ENCODE measurements around the gene PEX6.
"Not testable (repeated sequence)": the region's sequence is repeated elsewhere in the genome, so short reads cannot be mapped to it uniquely, and the experiment has no call there.

The PEX6 gene

GRCh38 chr6:42958125-42958524, 20.9 kb downstream of the PEX6 start:
- Histone ChIP-seq H3K36me3 (ENCODE audit: control insufficient read depth, insufficient read depth, low read length) (no peaks in the 10 kb centered on the region), H3K4me1 (ENCODE audit: control insufficient read depth, insufficient read depth, low read length, poor library complexity, severe bottlenecking) (peaks cover 11% of the 10 kb centered on the region), H3K27ac (ENCODE audit: insufficient read depth, low read length, poor library complexity, severe bottlenecking) (no peak overlapping the region), H3K9me3 (ENCODE audit: control insufficient read depth, low read length) (no peaks in the 10 kb centered on the region), H3K27me3 (replicated peaks; ENCODE audit: control insufficient read depth, insufficient read depth, low read length, poor library complexity, severe bottlenecking) (no peaks in the 10 kb centered on the region), H3K4me3 (ENCODE audit: insufficient read depth, low read depth, low read length, poor library complexity, severe bottlenecking) (no peak overlapping the region)
- DNase-seq = no peak

DNA sequence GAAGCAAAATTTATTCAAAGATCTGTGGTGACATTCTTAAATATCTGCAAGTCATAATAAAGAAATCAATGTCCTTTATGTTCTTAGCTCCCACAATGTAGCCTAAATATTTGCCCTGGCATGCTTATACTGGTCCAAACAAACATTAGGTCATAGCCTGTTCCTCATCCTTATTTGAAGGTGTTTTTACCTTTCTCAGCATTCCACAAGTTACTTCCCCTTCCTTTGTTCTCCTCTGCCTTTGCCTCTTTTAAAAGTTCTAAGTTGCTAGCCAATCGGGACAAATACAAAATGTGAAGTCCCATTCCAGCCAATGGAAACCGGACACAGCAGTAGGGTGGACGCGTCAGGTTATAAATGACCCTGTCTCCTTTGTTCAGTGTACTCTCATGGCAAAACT, 24.6 kb downstream of the PEX6 start:
- not testable (repeated sequence) for H3K9me3 ChIP-seq (ENCODE audit: control insufficient read depth, low read length); DNase-seq; H3K36me3 ChIP-seq (ENCODE audit: control insufficient read depth, insufficient read depth, low read length); H3K27ac ChIP-seq (ENCODE audit: insufficient read depth, low read length, poor library complexity, severe bottlenecking); H3K27me3 ChIP-seq (replicated peaks; ENCODE audit: control insufficient read depth, insufficient read depth, low read length, poor library complexity, severe bottlenecking); H3K4me1 ChIP-seq (ENCODE audit: control insufficient read depth, insufficient read depth, low read length, poor library complexity, severe bottlenecking); H3K4me3 ChIP-seq (ENCODE audit: insufficient read depth, low read depth, low read length, poor library complexity, severe bottlenecking)

DNA sequence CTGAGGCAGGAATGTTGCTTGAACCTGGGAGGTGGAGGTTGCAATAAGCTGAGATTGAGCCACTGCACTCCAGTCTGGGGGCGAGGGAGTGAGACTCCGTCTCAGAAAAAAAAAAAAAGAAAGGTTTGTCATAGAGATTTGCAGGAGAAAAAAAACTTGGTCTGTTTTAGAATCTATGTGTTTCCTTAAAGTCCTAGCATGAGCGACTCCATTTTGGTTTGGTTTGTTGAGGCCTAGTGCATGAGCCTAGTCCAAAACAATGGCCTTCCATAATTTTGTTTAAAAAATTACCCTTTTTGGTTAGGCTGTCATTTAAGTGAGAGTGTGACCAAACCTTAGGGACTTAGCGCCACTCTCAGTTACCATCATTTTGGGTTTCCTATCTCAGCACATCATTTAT, 26.6 kb downstream of the PEX6 start:
- Histone ChIP-seq H3K27ac (ENCODE audit: insufficient read depth, low read length, poor library complexity, severe bottlenecking) (no peak overlapping the region), H3K9me3 (ENCODE audit: control insufficient read depth, low read length) (no peaks in the 10 kb centered on the region), H3K4me3 (ENCODE audit: insufficient read depth, low read depth, low read length, poor library complexity, severe bottlenecking) (no peak overlapping the region), H3K36me3 (ENCODE audit: control insufficient read depth, insufficient read depth, low read length) (no peaks in the 10 kb centered on the region), H3K4me1 (ENCODE audit: control insufficient read depth, insufficient read depth, low read length, poor library complexity, severe bottlenecking) (no peaks in the 10 kb centered on the region), H3K27me3 (replicated peaks; ENCODE audit: control insufficient read depth, insufficient read depth, low read length, poor library complexity, severe bottlenecking) (no peaks in the 10 kb centered on the region)
- no peak for DNase-seq

GRCh38 chr6:42947950-42948349, 31.0 kb downstream of the PEX6 start:
- Histone ChIP-seq H3K4me3 (ENCODE audit: insufficient read depth, low read depth, low read length, poor library complexity, severe bottlenecking) (no peak overlapping the region), H3K27ac (ENCODE audit: insufficient read depth, low read length, poor library complexity, severe bottlenecking) (no peak overlapping the region), H3K9me3 (ENCODE audit: control insufficient read depth, low read length) (no peaks in the 10 kb centered on the region), H3K36me3 (ENCODE audit: control insufficient read depth, insufficient read depth, low read length) (peaks cover 7% of the 10 kb centered on the region), H3K27me3 (replicated peaks; ENCODE audit: control insufficient read depth, insufficient read depth, low read length, poor library complexity, severe bottlenecking) (no peaks in the 10 kb centered on the region), H3K4me1 (ENCODE audit: control insufficient read depth, insufficient read depth, low read length, poor library complexity, severe bottlenecking) (no peaks in the 10 kb centered on the region)
- DNase-seq = no peak

GRCh38 chr6:42942444-42942843, 36.5 kb downstream of the PEX6 start:
- H3K36me3 ChIP-seq (ENCODE audit: control insufficient read depth, insufficient read depth, low read length) = peaks cover 37% of the 10 kb centered on the region
- H3K9me3 ChIP-seq (ENCODE audit: control insufficient read depth, low read length) = no peaks in the 10 kb centered on the region
- no peak for DNase-seq
- no peaks in the 10 kb centered on the region for H3K27me3 ChIP-seq (replicated peaks; ENCODE audit: control insufficient read depth, insufficient read depth, low read length, poor library complexity, severe bottlenecking)
- H3K4me1 ChIP-seq (ENCODE audit: control insufficient read depth, insufficient read depth, low read length, poor library complexity, severe bottlenecking) = no peaks in the 10 kb centered on the region
- no peak overlapping the region for H3K4me3 ChIP-seq (ENCODE audit: insufficient read depth, low read depth, low read length, poor library complexity, severe bottlenecking)
- H3K27ac ChIP-seq (ENCODE audit: insufficient read depth, low read length, poor library complexity, severe bottlenecking) = no peak overlapping the region

GRCh38 chr6:42941356-42941755, 37.6 kb downstream of the PEX6 start:
- not testable (repeated sequence) for H3K4me3 ChIP-seq (ENCODE audit: insufficient read depth, low read depth, low read length, poor library complexity, severe bottlenecking); H3K9me3 ChIP-seq (ENCODE audit: control insufficient read depth, low read length); H3K27ac ChIP-seq (ENCODE audit: insufficient read depth, low read length, poor library complexity, severe bottlenecking); H3K4me1 ChIP-seq (ENCODE audit: control insufficient read depth, insufficient read depth, low read length, poor library complexity, severe bottlenecking); DNase-seq; H3K27me3 ChIP-seq (replicated peaks; ENCODE audit: control insufficient read depth, insufficient read depth, low read length, poor library complexity, severe bottlenecking)
- H3K36me3 ChIP-seq (ENCODE audit: control insufficient read depth, insufficient read depth, low read length) = peaks cover 46% of the 10 kb centered on the region

DNA sequence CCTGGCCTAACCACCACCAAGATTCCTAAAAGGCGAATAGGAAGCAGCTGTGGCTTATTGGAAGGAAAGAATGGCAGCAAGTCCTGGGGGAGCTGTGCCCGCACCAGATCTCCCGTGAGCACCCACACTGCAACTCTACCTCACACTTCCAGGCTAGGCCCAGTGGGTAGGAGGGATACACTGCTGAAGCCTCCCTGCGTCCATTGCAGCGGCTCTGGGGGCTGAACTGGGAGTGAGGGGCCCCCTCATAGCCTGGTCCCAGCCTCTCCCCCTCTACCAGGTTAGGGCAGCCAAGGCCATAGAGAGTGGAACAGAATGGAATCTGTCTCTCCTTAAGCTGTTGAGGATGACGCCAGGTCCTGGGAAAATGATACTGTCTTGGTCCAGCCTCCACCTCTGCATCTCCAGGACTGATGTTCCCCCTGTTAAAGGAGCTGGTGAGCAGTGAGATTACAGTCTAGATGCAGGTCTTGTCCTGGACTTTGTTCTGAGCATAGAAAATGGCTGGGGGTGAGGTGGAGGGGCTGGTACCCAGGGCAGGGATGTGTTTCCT, 38.4 kb downstream of the PEX6 start:
- Histone ChIP-seq H3K27me3 (replicated peaks; ENCODE audit: control insufficient read depth, insufficient read depth, low read length, poor library complexity, severe bottlenecking) (no peaks in the 10 kb centered on the region), H3K36me3 (ENCODE audit: control insufficient read depth, insufficient read depth, low read length) (peaks cover 49% of the 10 kb centered on the region), H3K4me1 (ENCODE audit: control insufficient read depth, insufficient read depth, low read length, poor library complexity, severe bottlenecking) (no peaks in the 10 kb centered on the region), H3K27ac (ENCODE audit: insufficient read depth, low read length, poor library complexity, severe bottlenecking) (no peak overlapping the region), H3K4me3 (ENCODE audit: insufficient read depth, low read depth, low read length, poor library complexity, severe bottlenecking) (no peak overlapping the region), H3K9me3 (ENCODE audit: control insufficient read depth, low read length) (no peaks in the 10 kb centered on the region)
- DNase-seq = no peak

- no peaks in the 10 kb centered on the region for H3K9me3 ChIP-seq (ENCODE audit: control insufficient read depth, low read length)
- DNase-seq = no peak
- H3K27ac ChIP-seq (ENCODE audit: insufficient read depth, low read length, poor library complexity, severe bottlenecking) = no peak overlapping the region
These were observed 39.2 kb downstream of the PEX6 start for GRCh38 chr6:42939810-42940167.

GRCh38 chr6:42938987-42939809, 39.8 kb downstream of the PEX6 start:
- Histone ChIP-seq H3K27ac (ENCODE audit: insufficient read depth, low read length, poor library complexity, severe bottlenecking) (no peak overlapping the region), H3K4me1 (ENCODE audit: control insufficient read depth, insufficient read depth, low read length, poor library complexity, severe bottlenecking) (no peaks in the 10 kb centered on the region), H3K36me3 (ENCODE audit: control insufficient read depth, insufficient read depth, low read length) (peaks cover 62% of the 10 kb centered on the region), H3K9me3 (ENCODE audit: control insufficient read depth, low read length) (no peaks in the 10 kb centered on the region), H3K4me3 (ENCODE audit: insufficient read depth, low read depth, low read length, poor library complexity, severe bottlenecking) (no peak overlapping the region), H3K27me3 (replicated peaks; ENCODE audit: control insufficient read depth, insufficient read depth, low read length, poor library complexity, severe bottlenecking) (no peaks in the 10 kb centered on the region)
- DNase-seq = no peak

More at GRCh38 chr6:42939810-42940167, 39.2 kb downstream of the PEX6 start:
- H3K27me3 ChIP-seq (replicated peaks; ENCODE audit: control insufficient read depth, insufficient read depth, low read length, poor library complexity, severe bottlenecking) = no peaks in the 10 kb centered on the region
- H3K4me1 ChIP-seq (ENCODE audit: control insufficient read depth, insufficient read depth, low read length, poor library complexity, severe bottlenecking) = no peaks in the 10 kb centered on the region
- H3K4me3 ChIP-seq (ENCODE audit: insufficient read depth, low read depth, low read length, poor library complexity, severe bottlenecking) = no peak overlapping the region
- H3K36me3 ChIP-seq (ENCODE audit: control insufficient read depth, insufficient read depth, low read length) = peaks cover 56% of the 10 kb centered on the region

GRCh38 chr6:42938428-42938796, 40.6 kb downstream of the PEX6 start:
- Histone ChIP-seq H3K36me3 (ENCODE audit: control insufficient read depth, insufficient read depth, low read length) (peaks cover 65% of the 10 kb centered on the region), H3K9me3 (ENCODE audit: control insufficient read depth, low read length) (no peaks in the 10 kb centered on the region), H3K4me1 (ENCODE audit: control insufficient read depth, insufficient read depth, low read length, poor library complexity, severe bottlenecking) (no peaks in the 10 kb centered on the region), H3K4me3 (ENCODE audit: insufficient read depth, low read depth, low read length, poor library complexity, severe bottlenecking) (no peak overlapping the region), H3K27ac (ENCODE audit: insufficient read depth, low read length, poor library complexity, severe bottlenecking) (no peak overlapping the region), H3K27me3 (replicated peaks; ENCODE audit: control insufficient read depth, insufficient read depth, low read length, poor library complexity, severe bottlenecking) (no peaks in the 10 kb centered on the region)
- DNase-seq = no peak

Measured in effector memory CD4-positive, alpha-beta T cell (primary cell).